GM23248 (cell line): ENCODE measurements around the gene LRP3.

Source experiments
- EZH2 ChIP-seq: fragments of 200-600 bp; sonication (generic); IDR thresholded peaks from 2 replicates; pipeline ENCODE4 v1.6.1; 2018; ENCODE audit warnings: antibody characterized with exemption, mild to moderate bottlenecking; ENCODE audit not compliant: insufficient read depth, poor library complexity, severe bottlenecking
- EZH2phosphoT487 ChIP-seq: fragments of 200-600 bp; sonication (generic); IDR thresholded peaks from 2 replicates; pipeline ENCODE4 v1.6.1; 2018; ENCODE audit warnings: antibody characterized with exemption, moderate library complexity, mild to moderate bottlenecking, low read depth; ENCODE audit not compliant: insufficient read depth

DNA sequence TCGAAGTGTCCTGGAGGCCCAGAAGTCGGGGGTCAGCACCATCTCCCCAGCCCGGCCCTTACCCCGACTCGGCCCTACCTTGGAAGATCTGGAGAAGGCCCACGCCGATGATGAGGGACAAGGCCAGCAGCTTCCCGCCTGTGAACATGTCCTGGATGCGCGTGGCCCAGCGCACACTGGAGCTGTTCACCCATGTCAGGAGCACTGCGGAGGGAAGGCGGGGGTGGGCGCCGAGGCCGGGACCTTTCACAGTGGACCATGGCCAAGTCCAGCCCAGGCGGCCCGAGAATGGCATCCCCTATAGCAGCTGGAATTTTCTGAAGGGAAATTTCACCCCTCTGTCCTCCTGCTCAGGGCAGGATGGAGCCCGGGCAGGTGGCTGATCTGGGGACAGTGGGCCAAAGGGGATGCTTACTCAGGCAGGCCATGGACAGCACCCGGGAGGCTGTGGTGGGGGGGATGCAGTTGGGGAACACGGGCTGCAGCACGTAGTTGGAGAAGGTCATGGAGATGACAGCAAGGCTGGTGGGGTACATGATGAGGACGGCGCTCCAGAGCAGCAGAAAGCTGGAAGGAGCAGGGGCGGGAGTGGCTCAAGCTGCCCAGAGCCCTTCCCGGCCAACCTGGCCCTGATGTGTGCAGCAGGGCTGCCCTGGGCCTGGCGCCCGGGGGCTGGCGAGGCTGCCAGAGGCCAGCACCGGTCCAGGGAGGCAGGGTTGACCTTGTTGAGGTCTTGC lies 18.5 kb downstream of the LRP3 start:
- TF ChIP-seq EZH2 (no peak), EZH2phosphoT487 (no peak)
